GM19324 (cell line): ENCODE measurements around the gene SARNP.

Experiments used
- ATAC-seq: cut with Tn5 transposase; IDR thresholded peaks from one replicate; pipeline ENCODE4 v1.9.1; 2021; ENCODE audit warnings: mild to moderate bottlenecking, moderate library complexity; ENCODE audit not compliant: unreplicated experiment, low FRiP score

The SARNP gene

GRCh38 chr12:55744340-55745030 is 73.0 kb downstream of the SARNP start:
- no peak for ATAC-seq

GRCh38 chr12:55743406-55744339 is 73.9 kb downstream of the SARNP start:
- peak; percentile 44 for ATAC-seq

- ATAC-seq = peak; percentile 39
Measured at GRCh38 chr12:55742719-55743405, 74.7 kb downstream of the SARNP start, which contains the start of gene GDF11. Gene GDF11, plus strand, starts transcription at chr12:55743122. Its CDS starts 195 bp downstream, at chr12:55743317.

GRCh38 chr12:55741931-55742680 is 75.4 kb downstream of the SARNP start:
- ATAC-seq = no peak

GRCh38 chr12:55739025-55739378 is 78.5 kb downstream of the SARNP start:
- no peak for ATAC-seq

- peak; percentile 91 for ATAC-seq
Measured at GRCh38 chr12:55738123-55739024, 79.2 kb downstream of the SARNP start.

GRCh38 chr12:55737581-55738122 is 79.9 kb downstream of the SARNP start:
- ATAC-seq = no peak

GRCh38 chr12:55736780-55737580 is 80.5 kb downstream of the SARNP start:
- ATAC-seq = peak; percentile 39

- ATAC-seq = no peak
Measured at GRCh38 chr12:55736076-55736475, 81.4 kb downstream of the SARNP start.

GRCh38 chr12:55734595-55734994 is 82.9 kb downstream of the SARNP start:
- no peak for ATAC-seq

- no peak for ATAC-seq
Measured at GRCh38 chr12:55733858-55734257, 83.7 kb downstream of the SARNP start.

GRCh38 chr12:55733021-55733555 is 84.4 kb downstream of the SARNP start:
- no peak for ATAC-seq

- no peak for ATAC-seq
Measured at GRCh38 chr12:55732288-55732687, 85.2 kb downstream of the SARNP start.

GRCh38 chr12:55729819-55730818 is 87.4 kb downstream of the SARNP start:
- ATAC-seq = peak; percentile 16

- ATAC-seq = peak; percentile 82
Measured at GRCh38 chr12:55728939-55729818, 88.3 kb downstream of the SARNP start, which contains the start of gene CD63. Gene CD63, minus strand, starts transcription at chr12:55729009. Its CDS starts 668 bp downstream, at chr12:55728341.
